HCT116 (cell line): ENCODE results near the gene C2orf92. TPM values are rescaled to one million over a fixed set of nuclear protein-coding genes. Genes with fewer than 3 reads are reported as not detected.
A peak's percentile ranks its signal among the peaks of the same experiment; 100 is the strongest.

Experiments
- ATAC-seq: fragments of 200-7000 bp; cut with Tn5 transposase; 2 replicates; pipeline ENCODE4 v1.9.1; 2020; ENCODE audit warnings: mild to moderate bottlenecking, moderate library complexity
- BruUV-seq: library from RNA; stranded (reverse); fragments of 400-500 nt; replicated peaks from 2 replicates; lab custom pipeline; 2021; lab: Mats Ljungman, UMichigan
- CTCF ChIA-PET: fragments of 300-600 bp; sonication (Branson Sonifier 250); formaldehyde crosslinking; loops from one replicate; lab custom pipeline; 2021; ENCODE audit warnings: antibody characterized with exemption; lab: Charles Lee
- POLR2A ChIA-PET: fragments of 300-600, 350-600 bp; sonication (Branson Sonifier 250); formaldehyde crosslinking; loops from one replicate; lab custom pipeline; 2021; ENCODE audit warnings: antibody characterized with exemption; lab: Charles Lee
- RAD21 ChIA-PET, 2 experiments: fragments of 300-600 bp; sonication (Branson Sonifier 250); formaldehyde crosslinking; loops; one replicate each; lab custom pipeline; 2023; ENCODE audit warnings: low total read pairs in 2 of 2; ENCODE audit not compliant: uncharacterized antibody in 2 of 2, unreplicated experiment in 2 of 2, low non-redundant PET in 1 of 2; lab: Charles Lee
- DNase-seq: peaks from one replicate; pipeline ENCODE4 v3.0.0-alpha.2; 2010; ENCODE audit warnings: low read depth, low spot score
- H2AFZ ChIP-seq: fragments of 200-600 bp; shearing (Covaris generic), sonication (generic); 2 replicates; pipeline ENCODE4 v1.6.1; 2017; ENCODE audit warnings: low read depth, mixed run types, mixed read lengths, antibody characterized with exemption, low read length; ENCODE audit not compliant: poor library complexity, severe bottlenecking
- H3K27ac ChIP-seq: 2 replicates; pipeline ENCODE4 v1.5.1; 2012; ENCODE audit warnings: low read depth, low read length
- H3K27me3 ChIP-seq: fragments of 200-600 bp; sonication (generic); 2 replicates; pipeline ENCODE4 v1.6.1; 2016; ENCODE audit warnings: mixed run types, low read length, mixed read lengths; ENCODE audit not compliant: insufficient read depth
- H3K36me3 ChIP-seq, 2 experiments: fragments of 200-500 bp in 1 of 2; fragments of 200-600 bp in 1 of 2; sonication (Bioruptor generic) in 1 of 2; sonication (generic) in 1 of 2; 2 replicates each; pipeline versions ENCODE4 v1.5.1 to v1.6.1; 2014 to 2016; ENCODE audit warnings: low read length in 2 of 2, inconsistent platforms in 1 of 2, mixed read lengths in 1 of 2, mixed run types in 1 of 2; ENCODE audit not compliant: insufficient read depth in 2 of 2, control insufficient read depth in 1 of 2
- H3K4me1 ChIP-seq, 2 experiments: fragments of 200-600 bp in 1 of 2; sonication (generic) in 1 of 2; 2 replicates each; pipeline versions ENCODE4 v1.5.1 to v1.6.1; 2012 to 2017; ENCODE audit warnings: low read length in 2 of 2, inconsistent platforms in 1 of 2, mild to moderate bottlenecking in 1 of 2, mixed read lengths in 1 of 2, mixed run types in 1 of 2, moderate library complexity in 1 of 2; ENCODE audit not compliant: insufficient read depth in 2 of 2, control insufficient read depth in 1 of 2
- H3K4me2 ChIP-seq: fragments of 200-600 bp; sonication (generic); 2 replicates; pipeline ENCODE4 v1.6.1; 2017; ENCODE audit warnings: mixed run types, low read length, mixed read lengths
- H3K4me3 ChIP-seq, 2 experiments: fragments of 200-600 bp in 1 of 2; sonication (generic) in 1 of 2; replicated peaks in 1 of 2; 2 replicates each; pipeline ENCODE4 v1.5.1; 2011 to 2016; ENCODE audit warnings: low read length in 2 of 2, control low read depth in 1 of 2, low read depth in 1 of 2, mild to moderate bottlenecking in 1 of 2, mixed read lengths in 1 of 2, mixed run types in 1 of 2
- H3K79me2 ChIP-seq: fragments of 200-600 bp; sonication (generic); 2 replicates; pipeline ENCODE4 v1.6.1; 2017; ENCODE audit warnings: mild to moderate bottlenecking, mixed run types, low read length, moderate library complexity, mixed read lengths; ENCODE audit not compliant: insufficient read depth
- H3K9ac ChIP-seq: fragments of 200-600 bp; sonication (generic); 2 replicates; pipeline ENCODE4 v1.6.1; 2016; ENCODE audit warnings: low read length, mixed read lengths
- H3K9me2 ChIP-seq: fragments of 200-600 bp; sonication (generic), shearing (Covaris generic); 2 replicates; pipeline ENCODE4 v1.6.1; 2017; ENCODE audit warnings: mixed run types, mild to moderate bottlenecking, moderate library complexity; ENCODE audit not compliant: insufficient read depth
- H3K9me3 ChIP-seq, 2 experiments: fragments of 200-500 bp in 1 of 2; fragments of 200-600 bp in 1 of 2; sonication (Bioruptor generic) in 1 of 2; sonication (generic) in 1 of 2; 2 replicates each; pipeline ENCODE4 v1.6.1; 2014 to 2017; ENCODE audit warnings: low read length in 2 of 2, mixed read lengths in 2 of 2, inconsistent platforms in 1 of 2, low read depth in 1 of 2, mild to moderate bottlenecking in 1 of 2, mixed run types in 1 of 2, moderate library complexity in 1 of 2; ENCODE audit not compliant: control insufficient read depth in 1 of 2, insufficient read depth in 1 of 2
- H4K20me1 ChIP-seq: fragments of 200-600 bp; sonication (generic), shearing (Covaris generic); 2 replicates; pipeline ENCODE4 v1.6.1; 2017; ENCODE audit warnings: mixed run types, mild to moderate bottlenecking, moderate library complexity; ENCODE audit not compliant: insufficient read depth
- POLR2AphosphoS5 ChIP-seq: IDR thresholded peaks from 2 replicates; pipeline ENCODE4 v1.6.1; 2011; ENCODE audit warnings: mild to moderate bottlenecking, low read depth, low read length, moderate library complexity
- intact Hi-C: fragments of 100-400 bp; cut with micrococcal nuclease; formaldehyde crosslinking; loops from 2 replicates; pipeline ENCODE4 v1.10.0; 2022
- total RNA-seq: library from RNA; stranded (reverse); gene quantifications from one replicate; pipeline ENCODE4 v1.2.1, GENCODE V29; 2021; ENCODE audit not compliant: unreplicated experiment
- TF ChIP-seq, protein P1 (sequence below), 3 experiments: fragments of 200-600 bp in 1 of 3; sonication (generic) in 1 of 3; IDR thresholded peaks in 2 of 3; conservative IDR thresholded peaks in 1 of 3; 2 replicates each; pipeline ENCODE4 v1.5.1; 2012 to 2017; ENCODE audit warnings: low read depth in 2 of 3, low read length in 2 of 3, antibody characterized with exemption in 1 of 3, borderline replicate concordance in 1 of 3, control low read depth in 1 of 3, mild to moderate bottlenecking in 1 of 3, mixed read lengths in 1 of 3, mixed run types in 1 of 3, moderate library complexity in 1 of 3; ENCODE audit not compliant: insufficient read depth in 1 of 3

The C2orf92 gene
- total RNA-seq, 1 experiment from 2014 or later, result 3.0 TPM

DNA sequence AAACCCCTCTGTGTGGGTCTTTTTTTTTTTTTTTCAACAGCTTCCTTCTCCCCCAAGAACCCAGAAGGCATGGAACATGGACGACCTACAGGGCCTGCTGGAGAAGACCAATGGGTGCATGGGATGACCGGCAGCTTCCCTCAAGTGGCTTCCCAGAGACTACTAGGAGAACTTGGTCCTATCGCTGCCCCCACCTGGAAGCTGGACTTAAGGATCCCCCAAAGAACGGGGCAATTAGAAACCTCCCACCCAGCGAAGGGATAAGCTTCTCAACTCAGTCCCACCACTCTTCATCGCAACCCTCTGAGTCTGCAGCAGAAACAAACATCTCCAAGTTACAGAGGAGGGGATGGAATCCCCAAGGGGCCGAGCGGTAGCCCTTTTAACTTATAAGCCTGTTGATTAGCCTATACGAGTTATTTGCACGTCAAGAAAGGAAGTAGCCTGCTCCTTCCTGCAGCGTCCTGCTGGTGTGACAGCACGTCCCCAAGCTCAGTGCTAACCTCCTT is 7.1 kb upstream of the C2orf92 start:
- CTCF ChIA-PET, result interaction anchor here (0.9 to 1.4 kb wide), 2 partner anchors 15 to 72 kb away, joined by 3 to 4 read pairs; no protein-coding TSS in a partner anchor

More for the DNA sequence above, 7.1 kb upstream of the C2orf92 start:
- ChIA-PET POLR2A (interaction anchor here (1.8 kb wide), 1 partner anchor 17 kb away, joined by 11 read pairs; the partner anchor contains the start of gene COX5B), RAD21 (no interaction called here)
- H3K4me3 ChIP-seq, result peak overlapping the region; percentile 83 to 88
- peak overlapping the region; percentile 97 for H3K4me2 ChIP-seq
- H3K27ac ChIP-seq, result peak overlapping the region; percentile 92
- H3K27me3 ChIP-seq, result no peaks in the 10 kb centered on the region
- no peaks in the 10 kb centered on the region for H3K9me2 ChIP-seq
- ATAC-seq (no peak), DNase-seq (no peak)
- no peaks in the 10 kb centered on the region for H4K20me1 ChIP-seq
- H3K79me2 ChIP-seq, result peaks cover 30% of the 10 kb centered on the region
- H3K9me3 ChIP-seq, result no peaks in the 10 kb centered on the region
- no TSS peak for BruUV-seq
- H3K9ac ChIP-seq, result peak overlapping the region; percentile 83
- peaks cover 6 to 20% of the 10 kb centered on the region in 2 experiments; a peak in 3 of 4 replicates for H3K4me1 ChIP-seq
- TF ChIP-seq POLR2AphosphoS5, result no peak
- TF ChIP-seq, protein P1, sequence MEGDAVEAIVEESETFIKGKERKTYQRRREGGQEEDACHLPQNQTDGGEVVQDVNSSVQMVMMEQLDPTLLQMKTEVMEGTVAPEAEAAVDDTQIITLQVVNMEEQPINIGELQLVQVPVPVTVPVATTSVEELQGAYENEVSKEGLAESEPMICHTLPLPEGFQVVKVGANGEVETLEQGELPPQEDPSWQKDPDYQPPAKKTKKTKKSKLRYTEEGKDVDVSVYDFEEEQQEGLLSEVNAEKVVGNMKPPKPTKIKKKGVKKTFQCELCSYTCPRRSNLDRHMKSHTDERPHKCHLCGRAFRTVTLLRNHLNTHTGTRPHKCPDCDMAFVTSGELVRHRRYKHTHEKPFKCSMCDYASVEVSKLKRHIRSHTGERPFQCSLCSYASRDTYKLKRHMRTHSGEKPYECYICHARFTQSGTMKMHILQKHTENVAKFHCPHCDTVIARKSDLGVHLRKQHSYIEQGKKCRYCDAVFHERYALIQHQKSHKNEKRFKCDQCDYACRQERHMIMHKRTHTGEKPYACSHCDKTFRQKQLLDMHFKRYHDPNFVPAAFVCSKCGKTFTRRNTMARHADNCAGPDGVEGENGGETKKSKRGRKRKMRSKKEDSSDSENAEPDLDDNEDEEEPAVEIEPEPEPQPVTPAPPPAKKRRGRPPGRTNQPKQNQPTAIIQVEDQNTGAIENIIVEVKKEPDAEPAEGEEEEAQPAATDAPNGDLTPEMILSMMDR (IDR thresholded peaks at IDR 0.05 in 2 of 3, conservative IDR thresholded peaks at IDR 0.05 in 1 of 3; ENCODE audit: borderline replicate concordance in 1 of 3, insufficient read depth in 1 of 3, low read depth in 2 of 3, low read length in 2 of 3), result 0 out of 6 replicates have a peak, but pooled peaks of 1 of the 3 experiments have one; percentile 7
- H3K36me3 ChIP-seq, result no peaks in the 10 kb centered on the region; a peak in 1 of 4 replicates
- H2AFZ ChIP-seq, result no peak overlapping the region
- intact Hi-C loops, result no loop called here
